ENCODE data around the gene SHISA9. TPM values are rescaled to one million over a fixed set of nuclear protein-coding genes. Genes with fewer than 3 reads are reported as not detected.

Gene SHISA9
- polyA plus RNA-seq, 4 donors, result 2.8 to 6.2 (median 4.0) TPM

GRCh38 chr16:12942861-12943260 lies 41.5 kb downstream of the SHISA9 start:
- DNase-seq (ENCODE audit: low read depth in 4 of 4, low spot score in 2 of 4), result no peak

DNA sequence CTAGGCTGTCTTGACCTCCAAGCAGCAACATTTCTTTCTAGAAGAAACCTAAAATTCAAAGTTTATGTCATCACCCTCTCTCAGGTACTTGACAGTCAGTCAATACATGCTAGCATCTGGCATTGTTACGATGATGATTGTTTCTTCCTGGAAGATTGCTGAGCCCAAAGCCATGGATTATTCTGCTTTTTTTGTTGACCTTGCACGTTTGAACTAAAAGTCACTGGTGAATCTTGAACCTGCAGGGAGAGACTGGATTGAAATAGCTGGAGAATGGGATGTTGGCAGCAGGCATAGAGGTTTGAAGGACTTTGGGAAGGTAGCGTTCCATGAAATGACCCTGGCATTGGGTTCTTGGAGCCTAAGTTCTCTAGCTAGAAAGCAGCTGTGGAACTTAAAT lies 42.9 kb downstream of the SHISA9 start:
- no peak for DNase-seq (ENCODE audit: low read depth in 4 of 4, low spot score in 2 of 4)

- no peak for DNase-seq (ENCODE audit: low read depth in 4 of 4, low spot score in 2 of 4)
These were observed 50.0 kb downstream of the SHISA9 start for GRCh38 chr16:12951392-12951791.

DNA sequence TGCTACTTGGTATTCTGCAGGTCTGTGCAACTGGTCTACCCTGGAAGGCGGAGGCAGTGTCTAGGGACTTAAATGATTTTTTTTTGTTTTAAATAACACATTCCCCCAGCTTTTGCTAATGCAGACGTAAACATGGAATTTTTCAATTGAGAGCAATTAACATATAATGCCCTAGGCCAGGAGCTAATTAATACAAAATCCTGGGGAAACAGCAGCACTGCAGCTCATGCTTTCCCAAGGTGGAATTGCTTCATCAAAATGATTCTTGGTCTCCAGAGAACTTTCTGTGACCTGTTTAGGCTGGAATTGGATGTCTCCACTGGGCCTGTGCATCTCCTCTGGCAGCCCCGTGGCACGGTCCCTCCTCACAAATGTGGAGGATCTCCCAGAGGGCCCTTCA lies 50.6 kb downstream of the SHISA9 start:
- DNase-seq (ENCODE audit: low read depth in 4 of 4, low spot score in 2 of 4), result no peak

DNA sequence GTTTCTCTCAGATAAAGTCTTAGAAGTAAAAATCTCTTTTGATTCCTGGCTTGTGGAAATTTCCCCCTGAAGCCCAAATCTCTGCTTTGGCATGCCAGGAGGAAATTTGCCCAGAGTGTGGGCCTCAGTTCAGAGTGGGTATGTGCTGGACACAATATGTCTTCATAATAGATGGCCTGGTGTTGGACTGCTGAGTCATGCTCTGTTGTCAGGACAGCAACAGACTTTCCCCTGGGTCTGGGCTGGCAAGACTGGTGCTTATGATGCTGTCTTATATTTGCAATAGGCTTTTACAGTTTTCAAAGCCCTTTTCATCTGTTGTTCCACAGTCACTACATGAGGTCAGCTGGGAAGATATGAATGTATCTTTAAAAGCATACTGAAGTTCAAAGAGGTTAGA lies 57.0 kb downstream of the SHISA9 start:
- no peak for DNase-seq (ENCODE audit: low read depth in 4 of 4, low spot score in 2 of 4)

DNA sequence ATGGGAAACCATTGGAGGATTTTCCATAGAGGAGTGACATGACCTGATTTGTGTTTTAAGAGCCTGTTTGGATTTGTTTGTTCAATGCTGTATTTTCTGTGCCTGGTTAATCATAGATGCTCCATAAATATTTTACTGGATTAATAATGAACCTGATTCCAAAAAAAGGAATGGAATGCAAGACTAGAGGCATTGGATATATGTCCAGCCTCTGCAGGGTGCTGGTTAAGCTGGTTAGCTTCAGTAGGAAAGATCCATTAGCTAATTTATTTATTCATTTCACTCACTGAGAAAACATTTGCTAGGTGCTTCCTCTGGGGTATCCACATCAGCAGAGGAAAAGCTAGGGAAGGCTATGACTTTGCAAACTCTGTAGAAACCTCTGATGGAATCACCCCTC lies 57.7 kb downstream of the SHISA9 start:
- DNase-seq (ENCODE audit: low read depth in 4 of 4, low spot score in 2 of 4), result no peak

GRCh38 chr16:12961626-12962025 lies 60.2 kb downstream of the SHISA9 start:
- no peak for DNase-seq (ENCODE audit: low read depth in 4 of 4, low spot score in 2 of 4)

GRCh38 chr16:12964461-12964860 lies 63.1 kb downstream of the SHISA9 start:
- DNase-seq (ENCODE audit: low read depth in 4 of 4, low spot score in 2 of 4), result no peak

GRCh38 chr16:12965274-12965804 lies 63.9 kb downstream of the SHISA9 start:
- no peak for DNase-seq (ENCODE audit: low read depth in 4 of 4, low spot score in 2 of 4)

DNA sequence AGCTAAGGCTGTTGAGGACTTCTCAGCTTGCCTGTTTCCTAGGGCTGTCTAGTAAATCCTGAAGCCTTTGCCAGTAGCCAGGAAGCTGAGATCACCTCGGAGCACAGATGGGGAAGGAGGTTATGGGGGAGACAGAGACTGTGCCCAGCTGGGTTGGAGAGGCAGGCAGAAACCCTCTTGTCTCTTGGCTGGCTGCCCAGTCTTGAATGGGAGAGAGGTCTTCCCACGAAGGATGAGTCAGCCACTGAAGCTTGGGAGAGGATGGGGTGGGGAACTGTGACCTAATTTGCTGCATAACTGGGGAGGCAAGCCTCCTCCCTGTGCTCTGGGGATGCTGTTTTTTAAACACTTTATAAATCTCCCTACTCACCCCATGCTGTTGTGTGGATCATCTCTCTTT lies 69.8 kb downstream of the SHISA9 start:
- no peak for DNase-seq (ENCODE audit: low read depth in 4 of 4, low spot score in 2 of 4)

DNA sequence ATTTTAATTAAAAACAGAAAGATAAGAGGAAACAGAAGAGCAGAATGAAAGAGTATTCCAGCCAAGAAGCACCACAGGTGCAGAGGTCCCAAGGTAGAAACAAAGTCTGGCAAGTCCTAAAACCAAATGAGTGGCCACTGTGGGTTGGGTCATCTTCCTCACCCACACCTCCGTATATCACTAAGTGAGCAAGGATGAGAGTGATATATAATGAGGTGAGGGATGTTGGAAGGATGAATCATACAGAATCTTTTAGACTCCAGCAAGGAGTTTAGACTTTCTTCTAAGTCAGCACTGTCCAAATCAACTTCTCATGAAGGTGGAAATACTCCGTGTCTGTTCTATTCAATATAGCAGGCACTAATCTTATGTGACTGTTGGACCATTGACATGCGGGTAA lies 70.8 kb downstream of the SHISA9 start:
- DNase-seq (ENCODE audit: low read depth in 4 of 4, low spot score in 2 of 4), result no peak

DNA sequence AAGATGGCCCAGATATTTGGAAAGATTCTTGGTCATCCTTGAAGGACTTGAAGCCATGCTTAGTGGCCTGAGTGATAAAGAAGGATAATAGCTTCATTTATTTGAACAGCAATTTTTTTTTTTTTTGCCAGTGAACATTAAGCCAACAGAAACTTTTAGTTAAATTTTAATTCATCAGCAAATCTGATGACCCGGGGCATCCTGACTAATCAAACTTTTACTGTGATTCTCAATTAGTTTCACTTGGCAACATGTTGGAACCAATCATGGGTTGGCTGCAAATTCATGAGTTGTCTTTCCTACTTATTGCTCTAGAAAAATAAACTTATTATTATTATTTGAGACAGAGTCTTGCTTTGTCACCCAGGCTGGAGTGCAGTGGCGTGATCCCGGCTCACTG lies 74.4 kb downstream of the SHISA9 start:
- DNase-seq (ENCODE audit: low read depth in 4 of 4, low spot score in 2 of 4), result no peak

GRCh38 chr16:12976496-12976895 lies 75.1 kb downstream of the SHISA9 start:
- no peak for DNase-seq (ENCODE audit: low read depth in 4 of 4, low spot score in 2 of 4)

DNA sequence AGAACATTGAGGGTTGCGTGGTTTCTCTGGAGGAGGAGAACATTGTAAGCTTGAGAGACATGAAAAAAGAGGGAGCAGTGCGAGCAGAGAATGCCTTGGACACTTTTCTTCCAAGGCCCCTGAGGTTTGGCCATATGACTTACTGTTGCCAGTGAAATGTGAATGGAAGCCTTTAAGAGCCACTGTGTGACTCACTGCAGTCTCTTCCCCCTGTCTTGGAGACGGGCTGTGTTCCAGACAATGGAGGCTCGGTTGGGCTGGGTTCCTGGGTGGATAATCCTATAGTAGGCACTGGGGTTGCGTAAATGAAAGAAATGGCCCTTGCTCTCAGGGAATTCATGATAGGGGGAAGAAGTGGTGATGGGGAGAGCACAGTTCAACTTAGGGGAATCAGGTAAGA lies 75.5 kb downstream of the SHISA9 start:
- no peak for DNase-seq (ENCODE audit: low read depth in 4 of 4, low spot score in 2 of 4)

DNA sequence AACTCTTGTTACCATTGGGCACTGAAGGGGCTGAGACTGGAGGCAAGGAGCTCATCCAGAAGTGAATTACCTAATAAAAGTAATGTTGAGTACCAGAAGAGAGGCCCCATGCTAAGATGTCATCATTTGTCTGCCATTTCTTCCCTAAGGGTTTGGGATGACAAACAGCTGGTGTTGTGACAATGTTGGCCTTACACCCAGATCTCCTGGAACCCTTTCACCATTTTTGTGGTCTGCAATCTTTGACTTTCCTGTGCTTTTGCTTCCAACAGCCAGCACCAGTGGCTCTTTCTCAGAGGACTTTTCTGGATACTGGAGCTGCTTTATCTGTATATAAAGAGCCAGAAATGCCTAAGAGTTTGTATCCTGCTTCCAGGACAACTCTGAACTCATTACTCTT lies 84.1 kb downstream of the SHISA9 start:
- no peak for DNase-seq (ENCODE audit: low read depth in 4 of 4, low spot score in 2 of 4)

DNA sequence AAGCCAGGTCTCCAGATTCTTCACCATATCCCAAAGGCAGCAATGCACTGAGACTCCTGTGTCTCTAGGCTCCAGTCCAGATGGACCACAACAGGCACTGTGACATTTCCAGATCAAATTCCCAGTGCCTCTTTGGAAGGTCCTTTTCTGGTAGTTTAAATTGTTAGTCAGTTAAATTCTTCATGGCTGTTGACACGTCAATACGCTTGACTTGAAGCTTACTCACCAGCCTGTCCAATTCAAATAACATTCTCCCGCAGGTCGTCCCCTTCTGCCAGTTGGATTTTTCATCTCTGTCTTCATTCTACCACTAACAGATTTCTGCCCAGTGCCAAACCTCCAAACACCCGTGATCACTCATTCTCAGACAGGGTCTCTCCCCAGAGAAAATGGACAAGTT lies 86.7 kb downstream of the SHISA9 start:
- DNase-seq (ENCODE audit: low read depth in 4 of 4, low spot score in 2 of 4), result no peak

DNA sequence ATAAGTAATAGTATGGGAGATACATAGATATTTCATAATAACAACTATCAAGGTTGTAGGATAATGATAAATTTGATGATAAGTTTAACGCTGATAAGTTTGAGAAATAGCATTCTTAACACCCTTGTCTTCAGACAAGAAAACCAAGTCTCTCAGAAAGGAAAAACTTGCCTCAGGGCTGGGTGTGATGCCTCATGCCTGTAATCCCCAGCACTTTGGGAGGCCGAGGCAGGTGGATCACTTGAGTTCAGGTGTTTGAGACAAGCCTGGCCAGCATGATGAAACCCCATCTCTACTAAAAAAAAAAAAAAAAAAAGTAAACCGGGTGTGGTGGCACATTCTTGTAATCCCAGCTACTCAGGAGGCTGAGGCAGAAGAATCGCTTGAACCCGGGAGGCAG lies 90.7 kb downstream of the SHISA9 start:
- DNase-seq (ENCODE audit: low read depth in 4 of 4, low spot score in 2 of 4), result no peak

GRCh38 chr16:12994402-12994801 lies 93.0 kb downstream of the SHISA9 start:
- DNase-seq (ENCODE audit: low read depth in 4 of 4, low spot score in 2 of 4), result no peak

DNA sequence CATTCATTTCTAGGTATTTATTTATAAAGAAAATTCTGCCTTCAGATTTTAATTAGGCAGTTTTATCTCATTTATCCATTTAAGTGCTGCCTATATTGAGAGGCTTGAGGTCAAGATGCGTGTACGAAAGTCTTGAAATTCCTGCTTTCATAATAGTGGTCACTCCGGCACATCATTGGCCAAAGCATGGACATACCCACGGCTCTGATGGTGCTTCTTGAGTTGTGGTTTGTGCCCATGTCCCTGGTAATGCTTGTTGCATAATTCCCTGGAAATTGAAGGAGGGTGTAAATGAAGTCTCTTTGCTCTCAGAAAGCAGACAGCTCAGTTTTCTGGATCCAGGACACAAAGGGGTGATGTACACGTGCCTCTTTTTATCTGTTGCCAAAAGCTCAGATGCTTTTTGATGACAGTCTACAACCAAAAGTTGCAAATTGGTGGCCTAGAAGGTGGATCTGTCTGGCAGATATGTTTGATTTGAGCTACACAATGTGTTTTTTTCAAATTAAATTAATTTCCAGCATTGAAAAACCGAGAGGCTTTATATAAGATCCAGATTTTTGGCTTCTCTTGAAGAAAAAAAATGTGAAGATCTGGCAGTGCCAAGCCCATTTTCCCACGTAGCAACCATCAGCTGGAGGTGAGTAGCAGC lies 94.4 kb downstream of the SHISA9 start:
- DNase-seq (ENCODE audit: low read depth in 4 of 4, low spot score in 2 of 4), result no peak

- DNase-seq (ENCODE audit: low read depth in 4 of 4, low spot score in 2 of 4), result peak in 2 of 4 donors; percentile 44
These were observed 97.1 kb downstream of the SHISA9 start for GRCh38 chr16:12998361-12999085.

- no peak for DNase-seq (ENCODE audit: low read depth in 4 of 4, low spot score in 2 of 4)
These were observed 98.0 kb downstream of the SHISA9 start for GRCh38 chr16:12999368-12999767.

GRCh38 chr16:13005721-13006247 lies 104.4 kb downstream of the SHISA9 start:
- no peak for DNase-seq (ENCODE audit: low read depth in 4 of 4, low spot score in 2 of 4)

All from left renal cortex interstitium (tissue), 4 donors.